IPS-15b (cell line): ENCODE measurements around the gene POLR1H.
A peak's percentile ranks its signal among the peaks of the same experiment; 100 is the strongest.

Experiments
- H3K27me3 ChIP-seq: one replicate; pipeline ENCODE4 v1.6.1; 2013; ENCODE audit warnings: low read length; ENCODE audit not compliant: control insufficient read depth, insufficient read depth
- H3K36me3 ChIP-seq: one replicate; pipeline ENCODE4 v1.6.1; 2013; ENCODE audit warnings: low read length; ENCODE audit not compliant: control insufficient read depth, insufficient read depth
- H3K4me1 ChIP-seq: one replicate; pipeline ENCODE4 v1.6.1; 2013; ENCODE audit warnings: mild to moderate bottlenecking, low read length; ENCODE audit not compliant: control insufficient read depth, insufficient read depth
- H3K4me3 ChIP-seq: one replicate; pipeline ENCODE4 v1.5.1; 2013; ENCODE audit warnings: low read depth, low read length
- H3K9ac ChIP-seq: one replicate; pipeline ENCODE4 v1.6.1; 2013; ENCODE audit warnings: low read depth, mild to moderate bottlenecking, low read length
- H3K9me3 ChIP-seq: one replicate; pipeline ENCODE4 v1.6.1; 2013; ENCODE audit warnings: mild to moderate bottlenecking, low read length; ENCODE audit not compliant: control insufficient read depth, insufficient read depth

POLR1H gene

DNA sequence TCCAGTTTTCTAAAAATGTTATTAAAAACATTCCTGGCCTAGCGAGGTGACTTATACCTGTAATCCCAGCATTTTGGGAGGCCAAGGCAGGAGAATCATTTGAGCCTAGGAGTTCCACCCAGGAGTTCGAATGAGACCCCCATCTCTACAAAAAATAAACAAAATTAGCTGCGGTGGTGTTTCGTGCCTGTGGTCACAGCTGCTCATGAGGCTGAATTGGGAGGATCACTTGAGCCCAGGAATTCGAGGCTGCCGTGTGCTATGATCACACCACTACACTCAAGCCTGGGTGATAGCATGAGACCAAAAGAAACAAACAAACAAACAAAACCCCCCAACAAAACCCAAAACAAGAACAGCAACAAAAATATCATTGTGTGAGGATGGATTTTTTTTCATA lies 19.8 kb upstream of the POLR1H start:
- H3K9me3 ChIP-seq, result no peaks in the 10 kb centered on the region
- no peak overlapping the region for H3K4me3 ChIP-seq
- no peaks in the 10 kb centered on the region for H3K27me3 ChIP-seq
- H3K4me1 ChIP-seq, result no peaks in the 10 kb centered on the region
- no peaks in the 10 kb centered on the region for H3K36me3 ChIP-seq
- H3K9ac ChIP-seq, result no peak overlapping the region

DNA sequence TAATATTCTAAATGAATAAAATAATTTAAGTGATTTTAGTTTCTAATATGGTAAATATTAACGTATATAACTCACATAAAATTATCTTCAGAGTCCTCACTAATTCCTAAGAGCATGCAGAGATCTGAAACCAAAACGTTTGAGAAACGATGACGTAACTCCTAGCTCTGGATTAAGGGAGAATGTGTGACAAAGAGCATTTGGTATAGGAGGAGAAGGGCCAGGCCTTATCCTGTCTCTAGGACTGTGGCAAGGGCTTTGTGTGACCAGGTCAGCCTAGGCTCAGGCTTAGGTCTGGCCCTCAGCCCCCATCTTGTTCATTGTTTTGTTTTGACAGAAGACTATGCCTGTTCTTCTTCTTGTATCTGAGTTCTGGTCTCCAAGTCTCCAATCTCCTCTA lies 19.2 kb upstream of the POLR1H start:
- H3K4me1 ChIP-seq, result no peaks in the 10 kb centered on the region
- no peaks in the 10 kb centered on the region for H3K9me3 ChIP-seq
- no peaks in the 10 kb centered on the region for H3K36me3 ChIP-seq

DNA sequence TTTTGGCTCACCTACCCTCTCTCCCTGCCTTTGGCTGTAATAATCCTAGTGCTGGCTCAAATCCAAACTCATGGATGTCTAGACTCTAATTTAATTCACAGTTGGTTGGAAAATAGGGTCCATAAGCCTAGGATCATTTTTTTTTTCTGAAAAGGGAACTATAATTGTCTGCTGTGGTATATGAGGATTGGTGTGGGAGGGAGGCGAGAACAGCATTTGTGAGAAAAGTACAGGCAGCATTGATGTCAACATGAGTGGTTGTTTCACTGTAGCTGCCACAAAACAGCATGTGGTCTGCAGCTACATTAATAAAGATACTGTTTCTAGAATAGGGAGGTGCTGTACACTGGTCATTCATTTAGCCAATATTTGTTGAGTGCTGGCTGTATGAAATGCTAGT lies 18.6 kb upstream of the POLR1H start:
- Histone ChIP-seq H3K36me3 (no peaks in the 10 kb centered on the region), H3K9ac (no peak overlapping the region), H3K4me1 (no peaks in the 10 kb centered on the region), H3K27me3 (no peaks in the 10 kb centered on the region), H3K9me3 (no peaks in the 10 kb centered on the region), H3K4me3 (no peak overlapping the region)

More for the DNA sequence above, 19.2 kb upstream of the POLR1H start:
- Histone ChIP-seq H3K4me3 (no peak overlapping the region), H3K27me3 (no peaks in the 10 kb centered on the region), H3K9ac (no peak overlapping the region)

DNA sequence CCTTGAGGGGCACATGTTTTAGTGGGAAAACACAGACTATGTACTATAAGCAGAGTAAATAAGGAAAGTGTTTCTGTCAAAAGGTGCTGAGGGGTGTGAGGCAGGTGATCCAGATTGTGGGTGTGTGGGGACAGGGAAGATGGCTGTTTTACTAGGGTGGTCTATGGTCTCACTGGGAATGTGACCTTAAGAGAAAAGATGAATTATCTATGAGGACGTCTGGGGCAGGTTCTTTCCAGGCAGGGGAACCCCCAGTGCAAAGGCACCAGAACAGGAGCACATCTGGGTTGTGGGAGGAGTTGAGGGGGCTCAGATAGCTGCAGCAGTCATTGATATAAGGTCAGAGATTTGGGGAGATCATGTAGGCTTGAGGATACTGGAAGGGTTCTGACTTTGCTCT lies 18.2 kb upstream of the POLR1H start:
- H3K9me3 ChIP-seq, result no peaks in the 10 kb centered on the region
- H3K9ac ChIP-seq, result no peak overlapping the region

DNA sequence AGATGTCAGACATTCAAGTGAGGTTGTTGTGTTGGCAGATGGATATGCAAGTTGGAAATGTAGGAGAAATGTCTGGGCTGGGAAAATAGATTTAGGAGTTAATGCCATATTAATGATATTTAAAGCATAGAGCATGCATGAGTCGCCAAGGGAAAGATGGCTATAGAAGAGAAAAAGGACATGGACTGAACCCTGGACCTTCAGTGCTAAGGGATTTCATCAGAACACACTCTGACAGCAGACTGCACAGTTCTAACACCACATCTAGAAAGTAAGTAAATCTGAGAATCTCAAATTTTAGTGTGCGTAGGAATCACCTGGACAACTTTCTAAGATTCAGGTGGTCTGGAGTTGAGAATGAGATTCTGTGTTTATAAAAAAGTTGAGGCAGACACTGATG lies 17.3 kb upstream of the POLR1H start:
- no peak overlapping the region for H3K4me3 ChIP-seq
- H3K27me3 ChIP-seq, result no peaks in the 10 kb centered on the region
- H3K9ac ChIP-seq, result no peak overlapping the region
- H3K9me3 ChIP-seq, result no peaks in the 10 kb centered on the region
- H3K4me1 ChIP-seq, result no peaks in the 10 kb centered on the region
- no peaks in the 10 kb centered on the region for H3K36me3 ChIP-seq

More for the DNA sequence above, 18.2 kb upstream of the POLR1H start:
- H3K27me3 ChIP-seq, result no peaks in the 10 kb centered on the region
- no peaks in the 10 kb centered on the region for H3K36me3 ChIP-seq
- H3K4me1 ChIP-seq, result no peaks in the 10 kb centered on the region
- H3K4me3 ChIP-seq, result no peak overlapping the region

DNA sequence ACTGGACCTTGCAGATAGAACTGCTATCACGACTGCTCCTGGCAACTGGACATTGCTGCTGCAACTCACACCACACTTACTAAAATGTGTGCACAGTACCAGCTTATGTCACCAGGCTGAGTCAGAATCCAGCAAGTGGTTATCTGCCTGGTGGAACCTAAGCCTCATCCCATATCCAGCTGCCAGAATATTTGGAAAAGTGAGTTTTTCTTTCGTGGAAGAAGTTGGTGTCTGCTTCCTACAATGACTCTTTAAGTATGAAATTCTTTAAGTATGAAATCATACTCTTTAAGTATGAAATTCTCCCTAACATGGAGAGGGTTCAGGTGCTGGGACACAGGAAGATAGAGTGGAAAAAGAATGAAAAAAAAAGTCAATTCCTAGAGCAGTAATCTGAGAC lies 16.4 kb upstream of the POLR1H start:
- H3K4me3 ChIP-seq, result no peak overlapping the region
- no peaks in the 10 kb centered on the region for H3K27me3 ChIP-seq
- no peaks in the 10 kb centered on the region for H3K9me3 ChIP-seq
- H3K4me1 ChIP-seq, result no peaks in the 10 kb centered on the region
- H3K9ac ChIP-seq, result no peak overlapping the region
- no peaks in the 10 kb centered on the region for H3K36me3 ChIP-seq

DNA sequence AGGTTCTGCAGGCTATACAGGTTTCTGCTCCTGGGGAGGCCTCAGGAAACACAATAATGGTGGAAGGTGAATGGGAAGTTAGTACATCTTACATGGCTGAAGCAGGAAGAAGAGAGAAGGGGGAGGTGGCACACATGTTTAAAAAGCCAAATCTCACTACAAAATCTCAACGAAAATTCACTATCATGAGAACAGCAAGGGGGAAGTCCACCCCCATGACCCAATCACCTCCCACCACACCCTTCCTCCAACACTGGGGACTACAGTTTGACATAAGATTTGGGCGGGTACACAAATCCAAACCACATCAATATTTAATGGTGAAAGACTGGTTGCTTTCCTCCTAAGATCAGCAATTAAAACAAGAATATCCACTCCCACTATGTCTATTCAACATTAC lies 13.8 kb upstream of the POLR1H start:
- Histone ChIP-seq H3K27me3 (no peaks in the 10 kb centered on the region), H3K4me1 (no peaks in the 10 kb centered on the region), H3K4me3 (no peak overlapping the region), H3K36me3 (no peaks in the 10 kb centered on the region), H3K9ac (no peak overlapping the region), H3K9me3 (no peaks in the 10 kb centered on the region)

DNA sequence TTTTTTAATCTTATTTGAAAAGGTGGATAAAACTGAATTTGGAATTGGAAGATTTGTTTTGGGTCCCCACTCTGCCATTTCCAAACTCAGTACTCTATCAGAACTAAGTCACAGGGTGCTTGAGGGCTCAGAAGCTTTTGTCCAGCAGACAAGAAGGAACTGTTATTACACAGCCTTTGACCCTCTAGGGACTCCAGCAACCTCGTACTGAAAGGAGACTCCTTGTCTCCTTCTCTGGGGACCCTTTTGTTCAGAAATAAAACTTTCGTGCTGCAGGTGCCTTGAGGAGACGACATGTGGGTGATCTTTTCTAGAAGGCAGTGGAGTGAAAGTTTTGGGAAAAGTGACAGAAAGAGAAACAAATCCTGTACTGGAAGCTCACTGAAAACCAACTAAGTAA lies 7.4 kb upstream of the POLR1H start:
- Histone ChIP-seq H3K4me3 (no peak overlapping the region), H3K9ac (no peak overlapping the region), H3K9me3 (no peaks in the 10 kb centered on the region), H3K36me3 (no peaks in the 10 kb centered on the region), H3K4me1 (no peaks in the 10 kb centered on the region), H3K27me3 (no peaks in the 10 kb centered on the region)

DNA sequence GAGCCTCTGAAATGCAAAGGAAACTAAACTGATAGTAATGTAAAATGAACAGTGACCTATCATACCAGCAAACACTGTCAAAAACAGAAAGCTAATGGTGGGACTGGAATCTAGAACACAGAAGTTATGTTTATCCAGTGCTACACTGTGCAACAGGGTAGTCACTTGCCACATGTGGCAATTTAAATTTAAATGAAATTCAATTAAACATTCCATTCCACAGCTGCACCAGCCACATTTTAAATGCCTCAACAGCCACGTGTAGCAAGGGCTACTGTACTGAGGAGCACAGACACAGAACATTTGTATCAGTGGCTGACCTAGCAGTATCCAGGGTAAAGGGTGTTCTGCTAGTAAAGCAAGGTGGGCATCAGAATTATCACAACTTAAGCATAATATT lies 5.6 kb upstream of the POLR1H start:
- Histone ChIP-seq H3K4me1 (no peaks in the 10 kb centered on the region), H3K27me3 (no peaks in the 10 kb centered on the region), H3K4me3 (no peak overlapping the region), H3K9me3 (no peaks in the 10 kb centered on the region), H3K36me3 (no peaks in the 10 kb centered on the region), H3K9ac (no peak overlapping the region)

DNA sequence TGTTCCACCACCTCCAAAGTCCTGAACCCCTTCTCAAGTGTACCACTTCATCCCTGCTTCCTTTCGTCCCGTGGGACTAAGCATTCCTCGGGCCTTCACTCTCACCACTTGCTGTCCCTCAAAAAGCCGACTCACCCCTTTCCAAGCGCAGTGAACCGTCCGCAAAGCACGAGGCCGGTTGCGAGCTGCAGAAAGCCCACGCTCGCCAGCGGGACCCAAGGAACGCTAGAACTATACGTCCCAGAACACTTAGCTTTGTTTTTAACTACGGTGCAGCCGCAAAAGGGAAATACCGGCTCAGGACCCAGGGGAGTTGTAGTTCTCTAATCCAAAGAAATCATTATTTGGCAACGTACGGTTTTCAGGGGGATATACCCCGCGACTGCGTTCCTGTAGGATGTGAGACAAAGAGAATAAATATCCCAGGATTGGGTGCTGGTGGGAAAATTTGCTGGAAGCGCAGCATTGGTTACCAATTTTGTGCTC lies 416 bp upstream of the POLR1H start:
- H3K9me3 ChIP-seq, result no peaks in the 10 kb centered on the region
- H3K9ac ChIP-seq, result peak overlapping the region; percentile 91
- H3K4me1 ChIP-seq, result no peaks in the 10 kb centered on the region
- H3K4me3 ChIP-seq, result peak overlapping the region; percentile 96
- no peaks in the 10 kb centered on the region for H3K36me3 ChIP-seq
- H3K27me3 ChIP-seq, result no peaks in the 10 kb centered on the region

DNA sequence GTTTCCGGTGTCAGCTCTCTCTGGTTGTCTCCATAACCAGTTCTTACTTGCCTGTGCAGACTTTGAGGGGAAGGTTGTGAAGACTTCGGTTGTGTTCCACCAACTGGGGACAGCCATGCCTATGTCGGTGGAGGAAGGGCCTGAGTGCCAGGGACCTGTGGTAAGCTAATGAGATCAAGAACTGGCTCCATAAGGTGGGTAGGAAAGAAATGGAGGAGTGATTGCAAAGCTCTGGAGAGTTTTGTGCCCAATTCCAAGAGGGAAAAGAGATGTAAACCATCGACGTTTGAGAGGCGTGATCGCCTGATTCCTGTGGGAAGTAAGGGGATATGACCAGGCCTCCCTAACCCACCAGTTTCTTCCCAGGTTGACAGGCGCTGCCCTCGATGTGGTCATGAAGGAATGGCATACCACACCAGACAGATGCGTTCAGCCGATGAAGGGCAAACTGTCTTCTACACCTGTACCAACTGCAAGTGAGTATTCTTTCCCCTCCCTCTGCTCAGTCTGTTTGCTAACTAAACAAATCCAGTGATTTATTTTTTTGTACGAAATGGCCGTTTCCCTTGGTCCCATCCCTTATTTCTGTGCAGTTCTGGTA lies 893 bp downstream of the POLR1H start:
- Histone ChIP-seq H3K36me3 (no peaks in the 10 kb centered on the region), H3K4me1 (no peaks in the 10 kb centered on the region), H3K9me3 (no peaks in the 10 kb centered on the region), H3K9ac (peak overlapping the region; percentile 87), H3K27me3 (no peaks in the 10 kb centered on the region), H3K4me3 (peak overlapping the region; percentile 96)

DNA sequence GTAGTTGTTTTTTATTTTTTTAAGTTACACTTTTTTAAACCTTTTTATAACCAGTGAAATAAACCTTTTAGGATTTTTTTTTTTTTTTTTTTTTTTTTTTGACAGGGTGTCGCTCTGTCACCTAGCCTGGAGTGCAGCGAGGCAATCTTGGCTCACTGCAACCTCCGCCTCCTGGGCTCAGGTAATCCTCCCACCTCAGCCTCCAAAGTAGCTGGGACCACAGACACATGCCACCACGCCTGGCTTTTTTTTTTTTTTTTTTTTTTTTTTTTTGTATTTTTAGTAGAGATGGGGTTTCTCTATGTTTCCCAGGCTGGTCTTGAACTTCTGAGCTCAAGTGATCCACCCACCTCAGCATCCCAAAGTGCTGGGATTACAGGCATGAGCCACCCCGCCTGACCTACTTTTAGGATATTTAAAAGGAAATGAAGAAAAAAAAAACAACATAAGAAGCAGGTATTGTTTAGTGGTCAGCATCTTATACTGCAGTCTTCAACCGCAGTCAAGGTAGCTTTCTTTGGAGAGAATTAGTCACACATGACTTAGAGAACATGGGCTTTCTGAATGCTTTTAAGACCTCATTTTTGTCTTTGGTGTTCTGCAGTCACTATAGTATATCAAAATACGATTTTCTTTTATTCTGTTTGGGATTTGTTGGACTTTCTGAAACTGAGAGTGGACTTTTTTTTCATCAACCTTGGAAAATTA lies 1.6 kb downstream of the POLR1H start:
- Histone ChIP-seq H3K27me3 (no peaks in the 10 kb centered on the region), H3K9me3 (no peaks in the 10 kb centered on the region), H3K36me3 (no peaks in the 10 kb centered on the region), H3K4me1 (peaks cover 2% of the 10 kb centered on the region), H3K9ac (no peak overlapping the region), H3K4me3 (no peak overlapping the region)
